OCI-M1 (cell line): Measurements from ENCODE around the gene CEND1.

Experiments
- DNase-seq: peaks from one replicate; lab custom pipeline; 2025; lab: John Stamatoyannopoulos, UW

CEND1 gene

GRCh38 chr11:827146-827896 lies 37.4 kb upstream of the CEND1 start:
- peak; percentile 50 for DNase-seq

- no peak for DNase-seq
Measured at GRCh38 chr11:826836-827145, 36.9 kb upstream of the CEND1 start.

- no peak for DNase-seq
Measured at GRCh38 chr11:826227-826621, 36.3 kb upstream of the CEND1 start.

- no peak for DNase-seq
Measured at GRCh38 chr11:825366-826226, 35.7 kb upstream of the CEND1 start.

GRCh38 chr11:824942-825341 lies 35.1 kb upstream of the CEND1 start:
- no peak for DNase-seq

- no peak for DNase-seq
Measured at GRCh38 chr11:824292-824880, 34.5 kb upstream of the CEND1 start.

- DNase-seq, result no peak
Measured at GRCh38 chr11:823441-824291, 33.8 kb upstream of the CEND1 start.

- DNase-seq, result no peak
Measured at GRCh38 chr11:821512-822371, 31.9 kb upstream of the CEND1 start.

- no peak for DNase-seq
Measured at GRCh38 chr11:820655-821511, 31.0 kb upstream of the CEND1 start.

GRCh38 chr11:819943-820649 lies 30.2 kb upstream of the CEND1 start:
- peak; percentile 91 for DNase-seq

GRCh38 chr11:819129-819931 lies 29.4 kb upstream of the CEND1 start:
- peak; percentile 92 for DNase-seq

GRCh38 chr11:818396-819128 lies 28.7 kb upstream of the CEND1 start, which contains the start of gene PNPLA2:
TSS of gene PNPLA2 (plus strand) at chr11:818914. CDS start at chr11:819719, 805 bp downstream.
- DNase-seq, result no peak

- no peak for DNase-seq
Measured at GRCh38 chr11:816433-816779, 26.5 kb upstream of the CEND1 start.

- no peak for DNase-seq
Measured at GRCh38 chr11:815675-816432, 26.0 kb upstream of the CEND1 start.

GRCh38 chr11:813456-814096 lies 23.7 kb upstream of the CEND1 start:
- no peak for DNase-seq

GRCh38 chr11:813072-813455 lies 23.2 kb upstream of the CEND1 start:
- no peak for DNase-seq

- no peak for DNase-seq
Measured at GRCh38 chr11:812390-812789, 22.5 kb upstream of the CEND1 start.
